ENCODE data around the gene CLDN4. TPM values are rescaled to one million over a fixed set of nuclear protein-coding genes. Genes with fewer than 3 reads are reported as not detected.
A peak's percentile ranks its signal among the peaks of the same experiment; 100 is the strongest.

Gene CLDN4
- total RNA-seq, 4 donors from 2014 or later, result 0.77 to 55.7 (median 4.5) TPM

- Histone ChIP-seq H3K4me3 (no peak overlapping the region), H3K4me1 (no peaks in the 10 kb centered on the region), H3K9me3 (no peaks in the 10 kb centered on the region), H3K27ac (peak overlapping the region in 1 of 2 donors; percentile 22), H3K27me3 (no peaks in the 10 kb centered on the region), H3K36me3 (no peaks in the 10 kb centered on the region)
- DNase-seq, result peak; percentile 40 to 50
- TF ChIP-seq CTCF (IDR thresholded peaks at IDR 0.05), result no peak
- TF ChIP-seq POLR2A (IDR thresholded peaks at IDR 0.05), result no peak
- intact Hi-C loops (cut with DNase I; ENCODE audit: low total_unique reads), result no loop called here
Observed at GRCh38 chr7:73822319-73823173, 8.2 kb upstream of the CLDN4 start.

- TF ChIP-seq POLR2A (IDR thresholded peaks at IDR 0.05) (no peak), CTCF (IDR thresholded peaks at IDR 0.05) (no peak)
- peak overlapping the region in 1 of 2 donors; percentile 22 for H3K27ac ChIP-seq
- H3K9me3 ChIP-seq, result no peaks in the 10 kb centered on the region
- H3K4me1 ChIP-seq, result peaks cover 0 to 3% of the 10 kb centered on the region in 2 donors
- H3K27me3 ChIP-seq, result no peaks in the 10 kb centered on the region
- H3K4me3 ChIP-seq, result no peak overlapping the region
- intact Hi-C loops (cut with DNase I; ENCODE audit: low total_unique reads), result no loop called here
- no peaks in the 10 kb centered on the region for H3K36me3 ChIP-seq
- no peak for DNase-seq
Observed at GRCh38 chr7:73823257-73823656, 7.5 kb upstream of the CLDN4 start.

- no peaks in the 10 kb centered on the region for H3K9me3 ChIP-seq
- intact Hi-C loops (cut with DNase I; ENCODE audit: low total_unique reads), result no loop called here
- no peaks in the 10 kb centered on the region for H3K27me3 ChIP-seq
- peaks cover 0 to 4% of the 10 kb centered on the region in 2 donors for H3K4me1 ChIP-seq
- no peaks in the 10 kb centered on the region for H3K36me3 ChIP-seq
- H3K4me3 ChIP-seq, result no peak overlapping the region
- TF ChIP-seq CTCF (IDR thresholded peaks at IDR 0.05) (no peak), POLR2A (IDR thresholded peaks at IDR 0.05) (no peak)
- H3K27ac ChIP-seq, result no peak overlapping the region
- no peak for DNase-seq
Observed at GRCh38 chr7:73823873-73824592, 6.8 kb upstream of the CLDN4 start.

GRCh38 chr7:73824986-73825385 is 5.8 kb upstream of the CLDN4 start:
- H3K4me3 ChIP-seq, result no peak overlapping the region
- intact Hi-C loops (cut with DNase I; ENCODE audit: low total_unique reads), result no loop called here
- H3K27me3 ChIP-seq, result no peaks in the 10 kb centered on the region
- H3K27ac ChIP-seq, result no peak overlapping the region
- H3K36me3 ChIP-seq, result no peaks in the 10 kb centered on the region
- no peak for TF ChIP-seq CTCF (IDR thresholded peaks at IDR 0.05)
- no peak for TF ChIP-seq POLR2A (IDR thresholded peaks at IDR 0.05)
- H3K9me3 ChIP-seq, result no peaks in the 10 kb centered on the region
- DNase-seq, result no peak
- H3K4me1 ChIP-seq, result peaks cover 0 to 4% of the 10 kb centered on the region in 2 donors

- Histone ChIP-seq H3K27ac (peak overlapping the region in 1 of 2 donors; percentile 35), H3K9me3 (no peaks in the 10 kb centered on the region), H3K4me3 (no peak overlapping the region)
Observed at GRCh38 chr7:73827567-73828106, 3.2 kb upstream of the CLDN4 start.

More at GRCh38 chr7:73827567-73828106, 3.2 kb upstream of the CLDN4 start:
- intact Hi-C loops (cut with DNase I; ENCODE audit: low total_unique reads), result no loop called here
- TF ChIP-seq CTCF (IDR thresholded peaks at IDR 0.05), result no peak
- no peak for TF ChIP-seq POLR2A (IDR thresholded peaks at IDR 0.05)
- DNase-seq, result peak in 1 of 2 donors; percentile 51
- H3K36me3 ChIP-seq, result no peaks in the 10 kb centered on the region
- peaks cover 0 to 4% of the 10 kb centered on the region in 2 donors for H3K4me1 ChIP-seq
- H3K27me3 ChIP-seq, result no peaks in the 10 kb centered on the region
